ENCODE data around the gene PRLH. TPM values are rescaled to one million over a fixed set of nuclear protein-coding genes. Genes with fewer than 3 reads are reported as not detected.

Gene PRLH
- total RNA-seq, 8 experiments from 2014 or later = not detected

DNA sequence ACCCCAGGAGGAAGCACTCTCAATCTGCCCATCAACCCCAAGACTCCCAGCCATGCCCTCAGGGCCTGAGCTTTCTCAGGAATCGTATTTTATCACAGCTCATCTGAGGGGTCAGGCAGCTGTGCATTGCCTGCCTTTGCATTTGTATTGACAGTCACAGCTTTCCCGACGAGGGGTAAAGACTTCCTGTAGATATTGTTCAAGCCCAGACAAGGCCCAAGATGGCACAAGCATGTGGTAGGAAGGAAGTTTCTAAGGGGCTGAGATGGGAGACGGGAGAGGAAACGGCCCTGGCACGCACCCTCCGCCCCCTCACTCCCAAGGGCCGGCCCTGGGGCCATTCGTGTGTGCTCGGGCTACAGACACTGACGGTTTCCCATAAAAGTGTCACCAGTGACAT, 34.2 kb upstream of the PRLH start:
- peaks cover 5 to 7% of the 10 kb centered on the region in 2 donors for H3K4me1 ChIP-seq (replicated peaks in 1 of 2)
- 40 to 84% (median 59%) methylated on average over 1 to 7 of the region's 11 CpGs; no CpG with 5 or more reads in 4 of the 10 experiments for WGBS, 10 experiments
- ATAC-seq (replicated peaks in 6 of 8) = peak in 1 of 8 experiments; percentile 10
- in situ Hi-C loops (cut with MboI; ENCODE audit: low pct_unique_long_range_greater_than_20kb in 2 of 9, low sequenced_read_pairs in 9 of 9, unreplicated experiment in 9 of 9) = no loop called here
- no peak overlapping the region for H3K27ac ChIP-seq
- H3K4me3 ChIP-seq = no peak overlapping the region

DNA sequence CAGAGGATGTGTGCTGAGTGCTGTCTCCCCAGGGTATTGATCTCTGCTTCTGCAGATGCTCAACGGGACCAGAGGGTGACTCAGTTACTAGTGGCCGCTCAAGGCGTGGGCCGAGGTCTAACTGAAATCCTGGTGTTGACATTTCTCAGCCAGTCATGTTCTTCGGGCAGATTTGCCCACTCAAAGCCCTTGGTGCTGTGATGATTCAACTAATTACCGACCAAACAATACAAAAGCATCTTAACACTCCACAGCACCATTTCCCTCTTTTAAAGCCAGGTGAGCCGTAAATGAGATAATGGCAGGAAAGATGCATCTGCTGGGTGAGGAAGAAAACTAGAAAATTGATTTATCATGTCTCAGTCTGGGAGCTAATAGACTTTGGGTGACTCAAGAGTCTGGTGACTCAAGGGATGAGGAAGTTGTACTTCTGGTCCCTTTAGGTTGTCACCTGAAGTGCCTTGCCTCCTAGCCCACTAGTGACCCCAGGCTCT, 32.7 kb upstream of the PRLH start:
- 80 to 100% (median 83%) methylated on average over 1 to 5 of the region's 7 CpGs; no CpG with 5 or more reads in 3 of the 10 experiments for WGBS, 10 experiments
- ATAC-seq (replicated peaks in 6 of 8) = peak in 3 of 8 experiments; percentile 65 to 74 (median 68)
- Histone ChIP-seq H3K4me3 (no peak overlapping the region), H3K27ac (no peak overlapping the region), H3K4me1 (replicated peaks in 1 of 2) (peaks cover 5 to 14% of the 10 kb centered on the region in 2 donors)
- in situ Hi-C loops (cut with MboI; ENCODE audit: low pct_unique_long_range_greater_than_20kb in 2 of 9, low sequenced_read_pairs in 9 of 9, unreplicated experiment in 9 of 9) = no loop called here

DNA sequence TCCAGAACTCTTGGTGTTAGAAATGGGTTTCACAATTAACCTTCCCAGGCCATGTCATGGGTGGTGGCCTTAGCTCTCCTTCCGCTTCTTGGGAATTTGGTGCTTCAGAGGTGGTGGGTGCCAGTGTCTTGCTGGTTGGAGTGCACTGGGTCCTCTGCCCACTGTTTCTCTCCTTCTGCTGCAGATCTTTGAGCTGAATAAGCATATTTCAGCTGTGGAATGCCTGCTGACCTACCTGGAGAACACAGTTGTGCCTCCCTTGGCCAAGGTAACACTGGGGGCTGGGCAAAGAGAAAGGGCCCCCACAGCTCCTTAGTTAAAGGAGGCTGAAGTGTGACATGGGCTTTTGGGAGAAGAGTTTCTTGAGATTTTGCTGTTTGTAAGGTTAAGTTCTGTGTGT, 32.0 kb upstream of the PRLH start:
- in situ Hi-C loops (cut with MboI; ENCODE audit: low pct_unique_long_range_greater_than_20kb in 2 of 9, low sequenced_read_pairs in 9 of 9, unreplicated experiment in 9 of 9) = no loop called here
- ATAC-seq (replicated peaks in 6 of 8) = no peak

GRCh38 chr2:237535385-237536082, 30.8 kb upstream of the PRLH start:
- no peak for ATAC-seq (replicated peaks in 6 of 8)
- 63 to 88% (median 80%) methylated on average over 1 to 5 of the region's 8 CpGs; no CpG with 5 or more reads in 4 of the 10 experiments for WGBS, 10 experiments
- in situ Hi-C loops (cut with MboI; ENCODE audit: low pct_unique_long_range_greater_than_20kb in 2 of 9, low sequenced_read_pairs in 9 of 9, unreplicated experiment in 9 of 9) = no loop called here
- Histone ChIP-seq H3K27ac (no peak overlapping the region), H3K4me3 (no peak overlapping the region), H3K4me1 (replicated peaks in 1 of 2) (peaks cover 5 to 14% of the 10 kb centered on the region in 2 donors)

More for the DNA sequence above, 32.0 kb upstream of the PRLH start:
- no peak overlapping the region for H3K4me3 ChIP-seq
- WGBS, 10 experiments = 100% methylated on average over 1 of the region's 1 CpG; no CpG with 5 or more reads in 9 of the 10 experiments
- H3K4me1 ChIP-seq (replicated peaks in 1 of 2) = peaks cover 5 to 14% of the 10 kb centered on the region in 2 donors
- no peak overlapping the region for H3K27ac ChIP-seq

DNA sequence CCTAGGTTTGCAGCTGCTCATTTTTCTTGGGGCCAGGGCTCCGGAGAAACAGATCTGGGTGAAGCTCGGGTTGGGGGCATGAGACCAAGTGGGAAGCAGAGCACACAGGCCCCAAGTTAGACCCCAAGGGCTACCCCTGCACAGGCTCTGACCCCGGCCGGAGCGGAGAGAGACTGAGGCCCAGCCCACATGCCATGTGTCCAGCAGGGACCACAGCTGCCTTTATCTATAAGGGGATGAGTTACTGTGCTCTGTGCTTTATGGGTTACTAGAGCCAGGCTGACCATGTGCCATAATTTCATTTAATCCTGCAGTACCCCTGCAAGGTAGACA, 30.3 kb upstream of the PRLH start:
- 67 to 100% (median 81%) methylated on average over 1 to 5 of the region's 5 CpGs; no CpG with 5 or more reads in 6 of the 10 experiments for WGBS, 10 experiments
- in situ Hi-C loops (cut with MboI; ENCODE audit: low pct_unique_long_range_greater_than_20kb in 2 of 9, low sequenced_read_pairs in 9 of 9, unreplicated experiment in 9 of 9) = no loop called here
- Histone ChIP-seq H3K27ac (no peak overlapping the region), H3K4me3 (no peak overlapping the region), H3K4me1 (replicated peaks in 1 of 2) (peaks cover 5 to 14% of the 10 kb centered on the region in 2 donors)
- ATAC-seq (replicated peaks in 6 of 8) = no peak

GRCh38 chr2:237536617-237537016, 29.8 kb upstream of the PRLH start:
- Histone ChIP-seq H3K4me3 (no peak overlapping the region), H3K27ac (no peak overlapping the region), H3K4me1 (replicated peaks in 1 of 2) (peaks cover 5 to 14% of the 10 kb centered on the region in 2 donors)
- ATAC-seq (replicated peaks in 6 of 8) = no peak
- WGBS, 10 experiments = 100% methylated on average over 1 to 4 of the region's 9 CpGs; no CpG with 5 or more reads in 8 of the 10 experiments
- in situ Hi-C loops (cut with MboI; ENCODE audit: low pct_unique_long_range_greater_than_20kb in 2 of 9, low sequenced_read_pairs in 9 of 9, unreplicated experiment in 9 of 9) = no loop called here

DNA sequence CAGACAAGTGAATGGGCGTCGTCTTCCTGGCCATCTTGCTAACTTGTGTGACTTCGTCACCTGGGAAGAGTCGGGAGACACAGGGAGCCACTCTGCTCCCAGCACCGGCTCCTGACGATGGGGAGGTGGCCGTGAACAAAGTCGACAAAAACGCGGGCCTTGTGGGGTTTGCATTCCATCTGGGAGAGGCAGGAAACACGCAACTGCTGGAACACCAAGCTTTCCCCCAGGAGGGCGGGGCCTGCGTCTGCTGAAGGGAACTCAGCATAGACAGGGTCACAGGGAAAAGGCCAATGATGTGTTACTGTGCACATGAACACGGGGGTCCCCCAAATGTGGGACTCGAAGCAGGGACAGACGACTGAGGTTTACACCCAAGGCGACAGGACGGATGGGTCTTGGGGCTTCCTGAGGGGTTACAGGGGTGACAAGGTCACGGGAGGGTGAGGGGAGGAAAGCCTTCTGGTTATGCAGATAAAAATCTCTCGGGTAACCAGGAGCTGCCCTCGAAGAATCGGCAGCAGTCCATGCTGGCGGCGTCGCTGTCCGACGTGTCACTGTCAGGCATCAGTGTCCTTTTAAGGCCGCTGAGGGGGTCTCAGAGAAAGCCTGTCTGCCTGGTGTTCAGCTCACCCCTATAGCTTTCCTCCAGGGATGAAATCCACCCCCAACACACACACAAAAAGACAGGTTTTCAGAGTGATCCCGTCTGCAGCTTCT, 28.2 kb upstream of the PRLH start:
- Histone ChIP-seq H3K4me3 (no peak overlapping the region), H3K4me1 (replicated peaks in 1 of 2) (peaks cover 0 to 8% of the 10 kb centered on the region in 2 donors), H3K27ac (no peak overlapping the region)
- WGBS, 10 experiments = 33 to 88% (median 73%) methylated on average over 3 to 13 of the region's 29 CpGs; no CpG with 5 or more reads in 3 of the 10 experiments
- in situ Hi-C loops (cut with MboI; ENCODE audit: low pct_unique_long_range_greater_than_20kb in 2 of 9, low sequenced_read_pairs in 9 of 9, unreplicated experiment in 9 of 9) = no loop called here
- ATAC-seq (replicated peaks in 6 of 8) = no peak

DNA sequence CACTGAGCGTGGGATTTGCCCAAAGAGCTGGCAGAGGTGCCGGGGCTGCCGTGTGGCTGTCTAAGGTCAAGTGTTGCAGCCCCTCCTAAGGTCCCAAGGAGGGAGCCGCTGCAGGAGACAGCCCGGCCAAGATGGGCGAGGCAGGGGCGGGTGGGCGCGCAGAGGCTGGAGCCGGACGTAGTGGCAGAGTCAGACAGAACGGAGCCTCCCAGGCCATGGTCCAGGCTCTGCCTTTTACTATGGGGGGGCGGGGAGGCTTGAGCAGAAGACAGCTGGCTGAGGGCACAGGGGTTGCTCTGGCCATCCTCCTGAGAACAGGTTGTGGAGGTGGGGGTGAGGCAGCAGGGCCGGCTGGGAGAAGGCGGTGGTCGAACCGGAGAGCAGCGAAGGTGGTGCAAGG, 27.5 kb upstream of the PRLH start:
- no peak for ATAC-seq (replicated peaks in 6 of 8)
- in situ Hi-C loops (cut with MboI; ENCODE audit: low pct_unique_long_range_greater_than_20kb in 2 of 9, low sequenced_read_pairs in 9 of 9, unreplicated experiment in 9 of 9) = no loop called here
- no peak overlapping the region for H3K27ac ChIP-seq
- H3K4me1 ChIP-seq (replicated peaks in 1 of 2) = peaks cover 0 to 8% of the 10 kb centered on the region in 2 donors
- 85 to 100% (median 98%) methylated on average over 3 to 5 of the region's 18 CpGs; no CpG with 5 or more reads in 7 of the 10 experiments for WGBS, 10 experiments
- H3K4me3 ChIP-seq = no peak overlapping the region

DNA sequence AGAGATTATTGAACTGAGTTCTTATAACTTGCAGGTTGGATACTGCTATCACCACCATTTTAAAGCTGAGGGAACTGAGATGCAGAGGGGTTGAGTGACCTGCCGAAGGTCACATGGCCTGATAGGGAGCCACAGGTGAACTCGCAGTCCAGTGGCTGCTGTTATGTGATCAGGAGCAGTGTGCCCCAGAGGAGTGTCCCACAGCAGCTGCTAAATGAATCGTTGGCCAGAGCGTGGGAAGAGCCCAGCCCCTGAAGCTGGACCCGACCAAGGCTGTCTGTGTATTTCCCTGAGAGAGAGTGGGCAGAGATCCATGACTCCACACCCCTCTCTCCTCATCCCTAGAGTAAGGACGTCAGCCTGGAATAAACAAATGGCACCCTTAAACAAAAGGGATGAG, 26.7 kb upstream of the PRLH start:
- no peak for ATAC-seq (replicated peaks in 6 of 8)
- peaks cover 0 to 8% of the 10 kb centered on the region in 2 donors for H3K4me1 ChIP-seq (replicated peaks in 1 of 2)
- H3K4me3 ChIP-seq = no peak overlapping the region
- in situ Hi-C loops (cut with MboI; ENCODE audit: low pct_unique_long_range_greater_than_20kb in 2 of 9, low sequenced_read_pairs in 9 of 9, unreplicated experiment in 9 of 9) = no loop called here
- WGBS, 10 experiments = 56 to 100% (median 87%) methylated on average over 1 to 5 of the region's 6 CpGs; no CpG with 5 or more reads in 3 of the 10 experiments
- H3K27ac ChIP-seq = no peak overlapping the region

DNA sequence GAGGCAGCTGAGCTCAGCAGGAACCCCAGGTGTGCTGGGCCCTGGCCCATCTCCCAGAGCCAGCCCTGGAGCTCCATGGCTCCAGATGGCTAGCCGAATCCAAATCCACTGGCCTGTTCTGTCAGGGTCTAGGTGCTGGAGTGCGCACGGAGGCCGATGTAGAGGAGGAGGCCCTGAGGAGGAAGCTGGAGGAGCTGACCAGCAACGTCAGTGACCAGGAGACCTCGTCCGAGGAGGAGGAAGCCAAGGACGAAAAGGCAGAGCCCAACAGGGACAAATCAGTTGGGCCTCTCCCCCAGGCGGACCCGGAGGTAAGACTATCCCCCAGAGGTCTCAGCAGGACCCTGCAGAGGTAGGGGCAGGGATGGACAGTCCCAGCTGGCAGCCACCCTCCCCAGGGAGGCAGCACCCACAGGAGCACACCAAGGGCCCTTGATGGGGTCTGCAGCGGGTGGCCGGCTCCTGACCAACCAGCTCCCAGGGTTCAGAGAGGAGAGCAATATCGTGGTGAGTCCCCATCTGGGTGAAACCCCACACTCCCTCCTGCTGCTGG, 26.1 kb upstream of the PRLH start:
- Histone ChIP-seq H3K27ac (no peak overlapping the region), H3K4me3 (no peak overlapping the region), H3K4me1 (replicated peaks in 1 of 2) (peaks cover 0 to 8% of the 10 kb centered on the region in 2 donors)
- 93 to 100% methylated on average over 1 to 11 of the region's 13 CpGs; no CpG with 5 or more reads in 8 of the 10 experiments for WGBS, 10 experiments
- peak in 1 of 8 experiments; percentile 32 for ATAC-seq (replicated peaks in 6 of 8)
- in situ Hi-C loops (cut with MboI; ENCODE audit: low pct_unique_long_range_greater_than_20kb in 2 of 9, low sequenced_read_pairs in 9 of 9, unreplicated experiment in 9 of 9) = no loop called here

DNA sequence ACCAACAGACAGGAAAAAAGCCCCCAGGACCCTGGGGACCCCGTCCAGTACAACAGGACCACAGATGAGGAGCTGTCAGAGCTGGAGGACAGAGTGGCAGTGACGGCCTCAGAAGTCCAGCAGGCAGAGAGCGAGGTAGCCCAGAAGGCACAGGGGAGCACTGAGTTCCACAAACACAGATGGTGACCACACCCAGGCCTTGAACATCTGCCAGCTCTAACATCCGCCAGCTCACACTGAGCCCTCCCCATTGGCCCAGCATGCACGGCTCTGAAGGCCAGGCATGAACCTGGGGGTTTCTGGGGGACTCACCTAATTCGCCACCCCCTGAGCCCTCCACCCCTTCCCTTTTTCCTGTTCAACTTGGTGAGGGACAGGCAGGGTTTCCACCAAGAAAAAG, 25.6 kb upstream of the PRLH start:
- in situ Hi-C loops (cut with MboI; ENCODE audit: low pct_unique_long_range_greater_than_20kb in 2 of 9, low sequenced_read_pairs in 9 of 9, unreplicated experiment in 9 of 9) = no loop called here
- H3K27ac ChIP-seq = no peak overlapping the region
- WGBS, 10 experiments = 0 to 100% (median 60%) methylated on average over 1 to 3 of the region's 6 CpGs; no CpG with 5 or more reads in 5 of the 10 experiments
- peaks cover 0 to 8% of the 10 kb centered on the region in 2 donors for H3K4me1 ChIP-seq (replicated peaks in 1 of 2)
- ATAC-seq (replicated peaks in 6 of 8) = peak in 3 of 8 experiments; percentile 100
- no peak overlapping the region for H3K4me3 ChIP-seq

- no peak overlapping the region for H3K4me3 ChIP-seq
- H3K27ac ChIP-seq = no peak overlapping the region
- in situ Hi-C loops (cut with MboI; ENCODE audit: low pct_unique_long_range_greater_than_20kb in 2 of 9, low sequenced_read_pairs in 9 of 9, unreplicated experiment in 9 of 9) = no loop called here
- ATAC-seq (replicated peaks in 6 of 8) = peak in 1 of 8 experiments; percentile 14
- WGBS, 10 experiments = 17 to 60% (median 50%) methylated on average over 1 to 2 of the region's 5 CpGs; no CpG with 5 or more reads in 5 of the 10 experiments
- H3K4me1 ChIP-seq (replicated peaks in 1 of 2) = peaks cover 0 to 8% of the 10 kb centered on the region in 2 donors
These were observed 25.1 kb upstream of the PRLH start for GRCh38 chr2:237541243-237541642.
